Measurements from ENCODE around the gene HTR3A.
A peak's percentile ranks its signal among the peaks of the same experiment; 100 is the strongest.

The HTR3A gene

DNA sequence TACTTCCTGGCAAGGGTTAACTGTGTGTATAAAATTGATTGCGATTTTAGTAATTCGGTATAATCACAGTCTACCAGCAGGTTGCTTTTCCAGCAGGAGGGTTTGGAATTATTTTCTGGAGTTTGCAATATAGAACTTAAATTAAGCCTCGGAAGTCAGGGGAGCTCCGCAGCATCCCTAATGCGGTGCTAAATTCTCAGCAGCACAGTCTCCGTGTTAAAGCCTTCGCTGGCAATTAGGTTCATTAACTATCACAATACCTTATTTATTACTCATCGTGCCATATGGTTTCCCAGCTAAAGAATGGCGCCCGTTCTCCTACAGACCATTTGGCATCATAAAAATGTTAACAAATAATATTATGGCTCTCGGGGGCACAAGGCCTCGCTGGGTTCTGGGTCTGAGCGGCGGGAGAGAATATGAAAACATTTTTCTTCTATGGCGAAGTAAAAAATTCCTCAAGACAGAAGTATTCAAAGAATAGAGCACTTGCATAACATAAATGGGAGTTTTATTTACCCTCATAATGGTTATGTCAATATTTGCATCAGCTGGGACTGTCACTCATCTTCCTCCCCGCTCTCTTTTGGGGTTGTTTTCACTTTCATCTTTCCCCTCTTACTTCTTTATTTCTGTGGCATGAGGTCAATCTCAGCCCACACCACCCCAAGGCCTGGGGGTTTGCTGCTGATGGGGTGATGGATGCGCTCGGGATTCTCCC is 56.5 kb downstream of the HTR3A start:
- no peaks in the 10 kb centered on the region for H3K36me3 ChIP-seq (ENCODE audit: control insufficient read depth, insufficient read depth, low read length)
- no peak for DNase-seq
- H3K9me3 ChIP-seq (ENCODE audit: control insufficient read depth, low read length): no peaks in the 10 kb centered on the region
- peaks cover 8% of the 10 kb centered on the region for H3K4me1 ChIP-seq (ENCODE audit: control insufficient read depth, insufficient read depth, low read length, poor library complexity, severe bottlenecking)
- no peak overlapping the region for H3K27ac ChIP-seq (ENCODE audit: insufficient read depth, low read length, poor library complexity, severe bottlenecking)
- H3K4me3 ChIP-seq (ENCODE audit: insufficient read depth, low read depth, low read length, poor library complexity, severe bottlenecking): no peak overlapping the region
- no peaks in the 10 kb centered on the region for H3K27me3 ChIP-seq (replicated peaks; ENCODE audit: control insufficient read depth, insufficient read depth, low read length, poor library complexity, severe bottlenecking)

DNA sequence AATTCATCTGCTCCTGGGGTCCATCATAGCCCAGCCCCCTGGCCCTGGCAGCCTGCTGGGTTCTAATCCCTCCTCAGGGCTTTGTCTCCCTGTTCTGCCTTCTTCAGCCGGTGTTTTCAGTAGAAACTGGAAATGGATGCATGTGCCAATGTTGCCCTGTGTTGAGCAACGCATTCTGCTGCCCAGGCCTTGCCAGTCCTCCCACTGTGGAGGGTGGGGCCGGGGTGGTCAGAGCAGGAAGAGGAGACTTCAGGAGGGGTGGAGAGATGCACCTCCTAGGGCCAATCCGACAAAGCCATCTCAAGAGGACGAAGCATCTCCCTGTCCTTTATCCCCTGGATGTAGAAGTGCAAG is 57.0 kb downstream of the HTR3A start:
- Histone ChIP-seq H3K27me3 (replicated peaks; ENCODE audit: control insufficient read depth, insufficient read depth, low read length, poor library complexity, severe bottlenecking) (no peaks in the 10 kb centered on the region), H3K36me3 (ENCODE audit: control insufficient read depth, insufficient read depth, low read length) (no peaks in the 10 kb centered on the region), H3K9me3 (ENCODE audit: control insufficient read depth, low read length) (no peaks in the 10 kb centered on the region), H3K4me1 (ENCODE audit: control insufficient read depth, insufficient read depth, low read length, poor library complexity, severe bottlenecking) (peaks cover 6% of the 10 kb centered on the region), H3K4me3 (ENCODE audit: insufficient read depth, low read depth, low read length, poor library complexity, severe bottlenecking) (no peak overlapping the region), H3K27ac (ENCODE audit: insufficient read depth, low read length, poor library complexity, severe bottlenecking) (no peak overlapping the region)
- no peak for DNase-seq

DNA sequence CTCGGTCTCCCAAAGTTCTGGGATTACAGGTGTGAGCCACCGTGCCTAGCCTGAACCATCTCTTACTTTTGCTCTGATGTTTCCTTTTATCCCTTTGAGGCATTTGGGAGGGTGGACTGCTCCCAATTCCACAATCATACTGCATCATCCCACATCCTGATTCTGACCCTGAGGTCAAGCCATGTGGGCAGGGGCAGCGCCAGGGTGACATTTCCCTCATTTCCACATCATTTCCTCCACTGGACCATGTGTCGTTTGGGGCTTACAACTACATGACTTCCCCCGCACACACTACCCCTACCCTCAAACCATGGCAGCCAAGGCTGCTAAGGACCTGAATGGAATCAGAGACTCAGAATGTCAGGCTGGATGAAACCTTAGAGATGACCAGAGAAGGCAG is 58.2 kb downstream of the HTR3A start:
- no peak overlapping the region for H3K4me3 ChIP-seq (ENCODE audit: insufficient read depth, low read depth, low read length, poor library complexity, severe bottlenecking)
- H3K36me3 ChIP-seq (ENCODE audit: control insufficient read depth, insufficient read depth, low read length): no peaks in the 10 kb centered on the region
- no peaks in the 10 kb centered on the region for H3K27me3 ChIP-seq (replicated peaks; ENCODE audit: control insufficient read depth, insufficient read depth, low read length, poor library complexity, severe bottlenecking)
- no peak overlapping the region for H3K27ac ChIP-seq (ENCODE audit: insufficient read depth, low read length, poor library complexity, severe bottlenecking)
- DNase-seq: no peak
- H3K9me3 ChIP-seq (ENCODE audit: control insufficient read depth, low read length): no peaks in the 10 kb centered on the region
- H3K4me1 ChIP-seq (ENCODE audit: control insufficient read depth, insufficient read depth, low read length, poor library complexity, severe bottlenecking): peaks cover 6% of the 10 kb centered on the region

DNA sequence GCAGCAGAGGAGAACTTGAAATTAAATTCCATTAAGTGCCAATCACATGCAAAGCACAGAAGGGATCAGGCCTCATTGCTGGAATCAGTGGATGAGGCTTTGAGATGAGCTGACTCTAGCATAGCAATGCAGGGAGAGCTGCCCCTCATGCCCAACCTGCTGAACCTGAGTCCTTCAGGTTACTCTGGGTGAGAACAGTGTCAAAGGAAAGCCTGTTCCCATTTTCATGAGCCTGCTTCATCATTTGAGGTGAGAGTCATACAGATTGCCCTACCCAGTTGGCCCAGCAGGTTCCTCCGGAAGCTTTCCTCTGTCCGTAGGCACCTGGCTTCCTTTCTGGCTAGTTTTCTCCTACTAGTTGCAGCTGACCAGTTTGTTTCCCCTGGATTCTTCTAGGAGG is 58.7 kb downstream of the HTR3A start:
- Histone ChIP-seq H3K9me3 (ENCODE audit: control insufficient read depth, low read length) (no peaks in the 10 kb centered on the region), H3K4me3 (ENCODE audit: insufficient read depth, low read depth, low read length, poor library complexity, severe bottlenecking) (no peak overlapping the region), H3K36me3 (ENCODE audit: control insufficient read depth, insufficient read depth, low read length) (no peaks in the 10 kb centered on the region), H3K27me3 (replicated peaks; ENCODE audit: control insufficient read depth, insufficient read depth, low read length, poor library complexity, severe bottlenecking) (no peaks in the 10 kb centered on the region), H3K27ac (ENCODE audit: insufficient read depth, low read length, poor library complexity, severe bottlenecking) (no peak overlapping the region), H3K4me1 (ENCODE audit: control insufficient read depth, insufficient read depth, low read length, poor library complexity, severe bottlenecking) (peaks cover 6% of the 10 kb centered on the region)
- no peak for DNase-seq

DNA sequence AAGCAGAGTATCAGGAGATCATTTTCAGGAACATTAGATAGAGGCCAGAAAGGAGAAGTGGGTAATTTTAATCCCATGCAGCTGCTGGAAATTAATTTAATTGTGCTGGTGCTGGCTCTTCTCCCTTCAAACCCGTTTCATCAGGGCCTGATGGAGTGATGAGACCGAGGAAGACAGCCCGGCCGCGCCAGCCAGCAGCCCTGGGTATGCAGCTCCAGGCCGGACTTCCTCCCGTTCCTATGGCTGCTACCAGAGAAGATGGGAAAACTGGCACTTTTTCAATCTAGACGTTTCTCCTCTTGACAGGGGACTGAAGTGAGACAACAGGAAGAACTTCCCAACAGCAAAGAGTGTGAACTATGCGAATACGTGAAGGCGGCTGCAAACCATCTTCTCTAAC is 60.0 kb downstream of the HTR3A start:
- Histone ChIP-seq H3K27ac (ENCODE audit: insufficient read depth, low read length, poor library complexity, severe bottlenecking) (no peak overlapping the region), H3K27me3 (replicated peaks; ENCODE audit: control insufficient read depth, insufficient read depth, low read length, poor library complexity, severe bottlenecking) (no peaks in the 10 kb centered on the region), H3K4me1 (ENCODE audit: control insufficient read depth, insufficient read depth, low read length, poor library complexity, severe bottlenecking) (peaks cover 6% of the 10 kb centered on the region), H3K4me3 (ENCODE audit: insufficient read depth, low read depth, low read length, poor library complexity, severe bottlenecking) (no peak overlapping the region), H3K9me3 (ENCODE audit: control insufficient read depth, low read length) (no peaks in the 10 kb centered on the region), H3K36me3 (ENCODE audit: control insufficient read depth, insufficient read depth, low read length) (no peaks in the 10 kb centered on the region)
- no peak for DNase-seq

DNA sequence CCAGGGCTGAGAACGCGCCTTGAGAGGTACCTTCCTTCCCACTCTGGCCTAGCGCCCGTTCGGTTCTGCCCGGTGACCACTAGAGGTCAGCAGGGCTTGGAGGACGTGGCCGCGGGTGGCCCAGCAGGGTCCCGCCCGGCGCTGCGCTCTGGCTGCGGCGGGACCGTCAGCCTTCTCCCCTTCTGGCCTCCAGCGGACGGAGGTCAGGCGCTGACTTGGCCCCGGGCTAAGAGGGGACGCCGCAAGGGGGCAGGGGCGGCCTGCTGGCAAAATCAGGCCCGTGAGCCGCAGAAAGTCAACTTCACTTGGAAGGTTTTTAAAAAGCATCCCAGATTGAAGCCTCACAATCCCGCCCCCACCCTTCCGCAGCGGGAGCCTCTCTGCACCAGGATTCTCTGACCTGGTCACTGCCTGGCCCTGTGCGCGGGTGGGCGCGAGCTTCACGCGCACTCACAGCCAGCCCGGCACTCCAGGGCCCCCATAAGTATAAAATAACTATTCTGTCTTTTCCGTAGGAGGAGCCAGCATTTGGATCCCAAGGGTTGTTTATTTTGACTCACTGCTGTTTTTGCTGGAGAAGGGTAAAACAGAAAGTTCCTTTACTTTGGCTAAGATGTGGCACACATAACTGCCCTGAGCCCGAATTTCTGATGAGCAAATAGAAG is 61.4 kb downstream of the HTR3A start:
- Histone ChIP-seq H3K4me1 (ENCODE audit: control insufficient read depth, insufficient read depth, low read length, poor library complexity, severe bottlenecking) (peaks cover 6% of the 10 kb centered on the region), H3K27ac (ENCODE audit: insufficient read depth, low read length, poor library complexity, severe bottlenecking) (no peak overlapping the region), H3K36me3 (ENCODE audit: control insufficient read depth, insufficient read depth, low read length) (no peaks in the 10 kb centered on the region), H3K4me3 (ENCODE audit: insufficient read depth, low read depth, low read length, poor library complexity, severe bottlenecking) (no peak overlapping the region), H3K27me3 (replicated peaks; ENCODE audit: control insufficient read depth, insufficient read depth, low read length, poor library complexity, severe bottlenecking) (no peaks in the 10 kb centered on the region), H3K9me3 (ENCODE audit: control insufficient read depth, low read length) (no peaks in the 10 kb centered on the region)
- peak; percentile 17 to 32 (median 28) for DNase-seq

DNA sequence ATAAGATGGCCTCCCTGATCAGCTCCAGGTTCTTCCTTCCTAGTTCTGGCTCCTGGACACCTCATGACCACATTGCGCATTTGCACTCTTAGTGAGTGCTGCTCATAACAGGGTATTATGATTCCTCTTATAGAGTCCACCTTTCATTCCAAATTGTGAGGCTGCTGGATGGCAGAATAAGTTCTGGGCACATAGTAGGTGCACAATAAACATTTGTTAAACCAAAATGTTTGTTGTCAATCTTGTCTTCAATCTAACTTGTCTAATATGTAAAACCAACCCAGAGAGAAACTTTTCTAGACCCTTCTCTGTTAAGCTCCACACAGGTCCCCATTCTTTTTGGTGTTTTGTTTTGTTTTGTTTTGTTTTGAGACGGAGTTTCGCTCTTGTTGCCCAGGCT is 62.0 kb downstream of the HTR3A start:
- H3K27me3 ChIP-seq (replicated peaks; ENCODE audit: control insufficient read depth, insufficient read depth, low read length, poor library complexity, severe bottlenecking): no peaks in the 10 kb centered on the region
- H3K27ac ChIP-seq (ENCODE audit: insufficient read depth, low read length, poor library complexity, severe bottlenecking): no peak overlapping the region
- no peak overlapping the region for H3K4me3 ChIP-seq (ENCODE audit: insufficient read depth, low read depth, low read length, poor library complexity, severe bottlenecking)
- H3K36me3 ChIP-seq (ENCODE audit: control insufficient read depth, insufficient read depth, low read length): no peaks in the 10 kb centered on the region
- H3K4me1 ChIP-seq (ENCODE audit: control insufficient read depth, insufficient read depth, low read length, poor library complexity, severe bottlenecking): peaks cover 6% of the 10 kb centered on the region
- H3K9me3 ChIP-seq (ENCODE audit: control insufficient read depth, low read length): no peaks in the 10 kb centered on the region
- DNase-seq: no peak

DNA sequence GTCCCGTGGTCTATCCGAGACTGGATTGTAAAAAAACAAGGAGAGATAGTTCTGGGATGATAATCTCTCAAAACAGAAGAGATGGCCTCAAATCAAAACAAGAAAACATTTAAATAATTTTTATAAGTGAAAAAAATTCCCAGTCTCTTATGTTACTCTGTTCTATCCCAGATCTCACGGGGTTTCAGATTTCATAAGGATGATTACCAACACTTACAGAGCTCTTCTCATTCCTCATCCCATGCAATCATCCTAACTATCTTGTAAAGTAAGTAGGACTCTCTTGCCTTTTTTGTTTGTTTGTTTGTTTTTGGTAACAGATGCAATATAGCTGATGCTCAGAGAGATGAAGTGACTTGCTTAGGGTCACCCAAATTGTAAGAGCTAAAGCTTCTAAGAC is 64.6 kb downstream of the HTR3A start:
- no peaks in the 10 kb centered on the region for H3K9me3 ChIP-seq (ENCODE audit: control insufficient read depth, low read length)
- DNase-seq: no peak
- H3K27ac ChIP-seq (ENCODE audit: insufficient read depth, low read length, poor library complexity, severe bottlenecking): no peak overlapping the region
- peaks cover 8% of the 10 kb centered on the region for H3K4me1 ChIP-seq (ENCODE audit: control insufficient read depth, insufficient read depth, low read length, poor library complexity, severe bottlenecking)
- H3K36me3 ChIP-seq (ENCODE audit: control insufficient read depth, insufficient read depth, low read length): no peaks in the 10 kb centered on the region
- H3K4me3 ChIP-seq (ENCODE audit: insufficient read depth, low read depth, low read length, poor library complexity, severe bottlenecking): no peak overlapping the region
- H3K27me3 ChIP-seq (replicated peaks; ENCODE audit: control insufficient read depth, insufficient read depth, low read length, poor library complexity, severe bottlenecking): no peaks in the 10 kb centered on the region

Measured in effector memory CD4-positive, alpha-beta T cell (primary cell).